Liver (tissue), 3 donors: ENCODE measurements around the gene SIL1.

ENCODE experiments used
- EGR1 ChIP-seq, 2 donors: IDR thresholded peaks; 2 replicates each; pipeline ENCODE4 v1.6.1; 2016 to 2018; ENCODE audit warnings: antibody characterized with exemption in 2 of 2, low read depth in 2 of 2
- GABPA ChIP-seq, 2 donors: IDR thresholded peaks in 1 of 2; conservative IDR thresholded peaks in 1 of 2; 2 replicates each; pipeline ENCODE4 v1.6.1; 2016; ENCODE audit warnings: antibody characterized with exemption in 2 of 2, mild to moderate bottlenecking in 1 of 2, moderate library complexity in 1 of 2
- RAD21 ChIP-seq, 2 donors: IDR thresholded peaks; 2 replicates each; pipeline ENCODE4 v1.6.1; 2016; ENCODE audit warnings: antibody characterized with exemption in 2 of 2, mild to moderate bottlenecking in 2 of 2
- RXRA ChIP-seq, 2 donors: IDR thresholded peaks; 2 replicates each; pipeline ENCODE4 v1.6.1; 2017 to 2018; ENCODE audit warnings: antibody characterized with exemption in 2 of 2, mild to moderate bottlenecking in 1 of 2
- TAF1 ChIP-seq: conservative IDR thresholded peaks from 2 replicates; pipeline ENCODE4 v1.6.1; 2016; ENCODE audit warnings: antibody characterized with exemption, mild to moderate bottlenecking
- TF ChIP-seq, protein P1 (sequence below): fragments of 150-350 bp; IDR thresholded peaks from 2 replicates; pipeline ENCODE4 v1.5.1; 2017; ENCODE audit warnings: improper control_type of control experiment, low read depth, low read length; ENCODE audit not compliant: missing input control
- TF ChIP-seq, protein P2 (sequence below): IDR thresholded peaks from 2 replicates; pipeline ENCODE4 v1.6.1; 2016; ENCODE audit warnings: antibody characterized with exemption
- TF ChIP-seq, protein P3 (sequence below): IDR thresholded peaks from 2 replicates; pipeline ENCODE4 v1.6.1; 2016; ENCODE audit warnings: antibody characterized with exemption, mild to moderate bottlenecking
- TF ChIP-seq, protein P4 (sequence below): IDR thresholded peaks from 2 replicates; pipeline ENCODE4 v1.6.1; 2016; ENCODE audit warnings: antibody characterized with exemption
- donor health status: healthy.
- donor health status: healthy.

GRCh38 chr5:139068060-139068459, 130.1 kb downstream of the SIL1 start:
- TF ChIP-seq, protein P1, sequence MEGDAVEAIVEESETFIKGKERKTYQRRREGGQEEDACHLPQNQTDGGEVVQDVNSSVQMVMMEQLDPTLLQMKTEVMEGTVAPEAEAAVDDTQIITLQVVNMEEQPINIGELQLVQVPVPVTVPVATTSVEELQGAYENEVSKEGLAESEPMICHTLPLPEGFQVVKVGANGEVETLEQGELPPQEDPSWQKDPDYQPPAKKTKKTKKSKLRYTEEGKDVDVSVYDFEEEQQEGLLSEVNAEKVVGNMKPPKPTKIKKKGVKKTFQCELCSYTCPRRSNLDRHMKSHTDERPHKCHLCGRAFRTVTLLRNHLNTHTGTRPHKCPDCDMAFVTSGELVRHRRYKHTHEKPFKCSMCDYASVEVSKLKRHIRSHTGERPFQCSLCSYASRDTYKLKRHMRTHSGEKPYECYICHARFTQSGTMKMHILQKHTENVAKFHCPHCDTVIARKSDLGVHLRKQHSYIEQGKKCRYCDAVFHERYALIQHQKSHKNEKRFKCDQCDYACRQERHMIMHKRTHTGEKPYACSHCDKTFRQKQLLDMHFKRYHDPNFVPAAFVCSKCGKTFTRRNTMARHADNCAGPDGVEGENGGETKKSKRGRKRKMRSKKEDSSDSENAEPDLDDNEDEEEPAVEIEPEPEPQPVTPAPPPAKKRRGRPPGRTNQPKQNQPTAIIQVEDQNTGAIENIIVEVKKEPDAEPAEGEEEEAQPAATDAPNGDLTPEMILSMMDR, result no peak
- TF ChIP-seq EGR1 (IDR thresholded peaks at IDR 0.05; ENCODE audit: low read depth in 2 of 2), result no peak
- no peak for TF ChIP-seq TAF1
- no peak for TF ChIP-seq RXRA (IDR thresholded peaks at IDR 0.05)
- TF ChIP-seq, protein P2, sequence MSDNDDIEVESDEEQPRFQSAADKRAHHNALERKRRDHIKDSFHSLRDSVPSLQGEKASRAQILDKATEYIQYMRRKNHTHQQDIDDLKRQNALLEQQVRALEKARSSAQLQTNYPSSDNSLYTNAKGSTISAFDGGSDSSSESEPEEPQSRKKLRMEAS, result no peak
- TF ChIP-seq, protein P3, sequence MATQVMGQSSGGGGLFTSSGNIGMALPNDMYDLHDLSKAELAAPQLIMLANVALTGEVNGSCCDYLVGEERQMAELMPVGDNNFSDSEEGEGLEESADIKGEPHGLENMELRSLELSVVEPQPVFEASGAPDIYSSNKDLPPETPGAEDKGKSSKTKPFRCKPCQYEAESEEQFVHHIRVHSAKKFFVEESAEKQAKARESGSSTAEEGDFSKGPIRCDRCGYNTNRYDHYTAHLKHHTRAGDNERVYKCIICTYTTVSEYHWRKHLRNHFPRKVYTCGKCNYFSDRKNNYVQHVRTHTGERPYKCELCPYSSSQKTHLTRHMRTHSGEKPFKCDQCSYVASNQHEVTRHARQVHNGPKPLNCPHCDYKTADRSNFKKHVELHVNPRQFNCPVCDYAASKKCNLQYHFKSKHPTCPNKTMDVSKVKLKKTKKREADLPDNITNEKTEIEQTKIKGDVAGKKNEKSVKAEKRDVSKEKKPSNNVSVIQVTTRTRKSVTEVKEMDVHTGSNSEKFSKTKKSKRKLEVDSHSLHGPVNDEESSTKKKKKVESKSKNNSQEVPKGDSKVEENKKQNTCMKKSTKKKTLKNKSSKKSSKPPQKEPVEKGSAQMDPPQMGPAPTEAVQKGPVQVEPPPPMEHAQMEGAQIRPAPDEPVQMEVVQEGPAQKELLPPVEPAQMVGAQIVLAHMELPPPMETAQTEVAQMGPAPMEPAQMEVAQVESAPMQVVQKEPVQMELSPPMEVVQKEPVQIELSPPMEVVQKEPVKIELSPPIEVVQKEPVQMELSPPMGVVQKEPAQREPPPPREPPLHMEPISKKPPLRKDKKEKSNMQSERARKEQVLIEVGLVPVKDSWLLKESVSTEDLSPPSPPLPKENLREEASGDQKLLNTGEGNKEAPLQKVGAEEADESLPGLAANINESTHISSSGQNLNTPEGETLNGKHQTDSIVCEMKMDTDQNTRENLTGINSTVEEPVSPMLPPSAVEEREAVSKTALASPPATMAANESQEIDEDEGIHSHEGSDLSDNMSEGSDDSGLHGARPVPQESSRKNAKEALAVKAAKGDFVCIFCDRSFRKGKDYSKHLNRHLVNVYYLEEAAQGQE, result no peak
- TF ChIP-seq, protein P4, sequence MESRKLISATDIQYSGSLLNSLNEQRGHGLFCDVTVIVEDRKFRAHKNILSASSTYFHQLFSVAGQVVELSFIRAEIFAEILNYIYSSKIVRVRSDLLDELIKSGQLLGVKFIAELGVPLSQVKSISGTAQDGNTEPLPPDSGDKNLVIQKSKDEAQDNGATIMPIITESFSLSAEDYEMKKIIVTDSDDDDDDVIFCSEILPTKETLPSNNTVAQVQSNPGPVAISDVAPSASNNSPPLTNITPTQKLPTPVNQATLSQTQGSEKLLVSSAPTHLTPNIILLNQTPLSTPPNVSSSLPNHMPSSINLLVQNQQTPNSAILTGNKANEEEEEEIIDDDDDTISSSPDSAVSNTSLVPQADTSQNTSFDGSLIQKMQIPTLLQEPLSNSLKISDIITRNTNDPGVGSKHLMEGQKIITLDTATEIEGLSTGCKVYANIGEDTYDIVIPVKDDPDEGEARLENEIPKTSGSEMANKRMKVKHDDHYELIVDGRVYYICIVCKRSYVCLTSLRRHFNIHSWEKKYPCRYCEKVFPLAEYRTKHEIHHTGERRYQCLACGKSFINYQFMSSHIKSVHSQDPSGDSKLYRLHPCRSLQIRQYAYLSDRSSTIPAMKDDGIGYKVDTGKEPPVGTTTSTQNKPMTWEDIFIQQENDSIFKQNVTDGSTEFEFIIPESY, result no peak
- no peak for TF ChIP-seq RAD21 (IDR thresholded peaks at IDR 0.05)
- TF ChIP-seq GABPA (IDR thresholded peaks at IDR 0.05 in 1 of 2, conservative IDR thresholded peaks at IDR 0.05 in 1 of 2), result no peak
